GM21367 (cell line): Measurements from ENCODE around the gene ADD1.

Source experiments
- ATAC-seq: cut with Tn5 transposase; IDR thresholded peaks from one replicate; pipeline ENCODE4 v1.9.1; 2021; ENCODE audit not compliant: unreplicated experiment

The ADD1 gene

DNA sequence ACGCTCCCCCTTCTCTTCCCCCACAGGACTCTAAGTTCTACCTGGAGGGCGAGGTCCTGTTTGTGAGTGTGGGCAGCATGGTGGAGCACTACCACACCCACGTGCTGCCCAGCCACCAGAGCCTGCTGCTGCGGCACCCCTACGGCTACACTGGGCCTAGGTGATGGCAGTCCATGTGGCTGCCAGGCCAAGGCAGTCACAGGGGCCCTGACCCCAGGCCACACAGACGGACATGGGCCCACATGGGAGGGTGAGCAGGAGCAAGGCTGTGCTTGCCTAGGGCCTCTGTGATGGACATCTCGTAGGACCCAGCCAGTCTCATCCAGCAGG, 10.0 kb upstream of the ADD1 start:
- no peak for ATAC-seq

DNA sequence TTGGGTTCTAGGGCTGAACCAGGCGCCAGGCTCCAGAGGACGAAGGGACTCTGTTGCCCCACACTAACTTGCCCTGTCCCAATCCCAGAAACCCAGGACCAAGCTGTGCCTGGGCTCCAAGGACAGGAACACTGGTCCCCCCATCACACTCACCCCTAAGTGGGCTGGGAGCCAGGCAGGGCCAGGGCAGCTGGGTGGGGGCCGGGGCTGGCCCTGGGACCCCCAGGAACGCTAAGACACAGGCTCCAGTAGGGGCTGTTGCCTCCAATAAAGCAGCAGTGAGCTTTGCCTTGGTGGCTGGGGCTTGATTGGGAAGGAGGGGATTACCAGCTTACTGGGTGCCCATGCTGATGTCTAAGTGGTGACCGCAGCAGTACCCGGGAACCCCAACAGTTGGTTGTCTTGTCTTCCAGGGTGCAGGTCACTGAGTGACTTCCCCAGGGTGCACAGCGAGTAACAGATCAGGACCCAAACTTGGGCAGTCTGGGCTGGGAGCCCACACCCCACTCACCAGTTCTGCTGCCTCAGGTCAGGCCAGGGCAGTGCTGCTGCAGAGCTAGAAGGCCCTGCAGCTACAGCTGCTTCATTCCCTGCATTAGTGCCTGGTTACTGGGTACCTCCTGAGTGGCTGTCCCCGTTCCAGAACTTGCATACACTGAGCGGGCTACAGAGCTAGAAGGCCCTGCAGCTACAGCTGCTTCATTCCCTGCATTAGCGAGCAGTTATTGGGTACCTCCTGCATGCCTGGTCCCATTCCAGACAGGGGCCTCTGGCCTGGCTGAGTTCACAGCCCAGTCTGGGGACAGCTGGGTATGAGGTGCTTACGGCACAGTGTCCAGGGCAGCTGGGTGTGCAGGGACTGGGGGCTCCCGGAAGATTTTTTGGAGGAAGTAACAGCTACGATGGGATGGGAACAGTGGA, 9.4 kb upstream of the ADD1 start:
- ATAC-seq, result no peak

DNA sequence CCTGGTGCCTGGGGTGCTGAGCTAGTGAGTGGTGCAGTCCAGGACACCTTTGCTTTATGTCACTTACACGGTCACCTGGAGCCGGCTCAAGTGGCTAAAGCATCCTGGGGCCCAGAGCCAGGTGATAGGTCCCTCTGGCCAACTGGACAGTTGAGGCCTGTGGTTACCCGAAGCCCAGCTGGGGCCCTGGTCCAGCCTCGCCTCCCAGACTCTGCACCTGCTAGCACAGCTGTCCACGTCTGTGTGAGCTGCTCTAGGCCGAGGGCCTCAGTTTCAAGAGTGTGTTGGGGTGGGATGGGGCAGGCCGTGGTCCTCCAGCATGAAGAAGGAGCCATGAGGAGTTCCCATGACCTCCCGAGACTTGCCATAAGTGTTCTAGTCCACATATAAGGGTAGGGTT, 7.7 kb upstream of the ADD1 start:
- ATAC-seq, result no peak

DNA sequence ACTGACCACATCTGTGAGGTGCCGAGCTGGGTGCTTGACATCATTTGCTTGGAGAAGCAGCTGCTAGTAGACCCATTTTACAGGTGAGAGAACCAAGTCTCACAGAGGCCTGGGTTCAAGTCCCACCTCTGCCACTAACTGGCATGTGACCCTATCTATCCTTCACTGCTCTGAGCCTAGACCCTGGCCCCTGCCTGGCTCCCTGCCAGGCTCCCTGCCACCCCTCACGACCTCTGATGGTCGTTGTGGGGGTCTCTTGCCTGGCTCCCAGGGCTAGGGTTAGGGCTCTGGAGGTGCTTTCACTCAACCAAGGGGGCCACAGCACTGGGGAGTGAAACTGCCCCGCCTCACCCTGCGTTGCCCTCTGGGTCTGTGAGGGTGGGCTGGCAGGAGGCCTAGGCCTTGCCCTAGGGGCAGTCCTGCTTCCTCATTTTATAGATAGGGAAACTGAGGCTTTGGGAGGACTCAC, 7.2 kb upstream of the ADD1 start:
- ATAC-seq, result no peak

DNA sequence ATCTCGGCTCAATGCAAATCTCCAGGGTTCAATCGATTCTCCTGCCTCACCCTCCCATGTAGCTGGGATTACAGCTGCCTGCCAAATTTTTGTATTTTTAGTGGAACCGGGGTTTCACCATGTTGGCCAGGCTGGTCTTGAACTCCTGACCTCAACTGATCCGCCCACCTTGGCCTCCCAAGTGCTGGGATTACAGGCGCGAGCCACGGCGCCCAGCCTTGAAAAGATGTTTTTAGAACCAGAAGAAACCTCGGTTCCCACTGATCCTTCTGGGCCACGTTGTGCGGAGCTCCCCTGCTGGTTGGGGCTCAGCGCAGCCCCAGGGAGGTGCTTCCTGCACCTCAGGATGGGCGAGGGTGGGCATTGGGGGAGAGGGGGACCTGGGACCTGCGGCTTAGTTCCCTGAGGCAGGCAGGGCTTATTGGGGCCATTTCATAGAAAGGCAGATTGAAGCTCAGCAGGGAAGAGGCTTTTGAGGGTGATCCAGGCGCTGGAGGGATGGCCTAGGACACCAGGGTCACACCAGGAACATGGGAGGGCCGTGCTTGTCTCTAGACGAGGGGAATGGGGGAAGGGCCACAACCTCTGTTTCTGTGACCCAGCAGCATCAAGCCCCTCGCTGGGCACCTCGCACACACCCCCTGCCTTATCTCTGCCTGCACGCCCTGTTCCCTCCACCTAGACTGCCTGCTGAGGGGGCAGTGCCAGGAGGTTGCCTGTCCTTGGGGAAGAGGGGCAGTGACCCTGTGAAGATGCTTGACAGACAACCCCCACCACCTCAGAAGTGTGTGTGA, 6.3 kb upstream of the ADD1 start:
- ATAC-seq, result no peak

DNA sequence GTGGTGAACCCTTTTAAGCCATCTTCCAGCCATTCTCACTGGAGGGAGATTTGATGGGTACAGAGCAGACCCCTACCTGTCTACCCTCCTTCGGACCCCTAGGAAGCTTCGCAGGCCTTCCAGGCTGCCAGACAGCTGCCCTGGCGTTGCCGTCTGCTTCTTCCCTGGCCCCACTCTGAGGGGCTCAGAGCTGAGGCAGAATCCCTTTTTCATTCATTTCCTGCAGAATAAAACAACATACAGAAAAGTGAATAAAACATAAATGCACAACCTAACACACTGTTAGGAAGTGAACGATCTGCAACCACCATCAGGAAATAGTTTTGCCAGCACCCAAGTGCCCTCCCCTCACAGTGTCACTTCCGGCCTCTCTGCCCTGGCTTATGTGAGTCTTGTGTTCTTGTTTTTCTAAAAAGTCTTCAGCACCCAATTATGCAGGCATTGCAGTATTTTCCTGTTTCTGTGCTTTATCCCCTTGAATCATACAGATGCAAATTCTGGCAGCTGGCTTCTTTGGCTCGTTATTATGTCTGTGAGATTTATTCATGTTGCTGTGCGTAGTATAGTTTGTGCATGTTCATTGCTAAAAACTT, 5.6 kb upstream of the ADD1 start:
- no peak for ATAC-seq

DNA sequence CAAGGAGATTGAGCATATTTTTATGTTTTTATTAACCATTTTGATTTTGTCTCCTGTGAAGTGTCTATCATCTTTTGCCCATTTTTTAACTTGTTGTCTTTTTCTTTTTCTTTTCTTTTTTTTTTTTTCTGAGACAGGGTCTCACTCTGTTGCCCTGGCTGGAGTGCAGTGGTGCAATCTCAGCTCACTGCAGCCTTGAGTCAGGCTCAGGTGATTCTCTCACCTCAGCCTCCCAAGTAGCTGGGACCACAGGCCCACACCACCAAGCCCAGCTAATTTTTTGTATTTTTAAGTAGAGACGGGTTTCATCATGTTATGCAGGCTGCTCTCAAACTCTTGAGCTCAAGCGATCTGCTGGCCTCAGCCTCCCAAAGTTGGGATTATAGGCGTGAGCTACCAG, 4.6 kb upstream of the ADD1 start:
- ATAC-seq, result no peak

DNA sequence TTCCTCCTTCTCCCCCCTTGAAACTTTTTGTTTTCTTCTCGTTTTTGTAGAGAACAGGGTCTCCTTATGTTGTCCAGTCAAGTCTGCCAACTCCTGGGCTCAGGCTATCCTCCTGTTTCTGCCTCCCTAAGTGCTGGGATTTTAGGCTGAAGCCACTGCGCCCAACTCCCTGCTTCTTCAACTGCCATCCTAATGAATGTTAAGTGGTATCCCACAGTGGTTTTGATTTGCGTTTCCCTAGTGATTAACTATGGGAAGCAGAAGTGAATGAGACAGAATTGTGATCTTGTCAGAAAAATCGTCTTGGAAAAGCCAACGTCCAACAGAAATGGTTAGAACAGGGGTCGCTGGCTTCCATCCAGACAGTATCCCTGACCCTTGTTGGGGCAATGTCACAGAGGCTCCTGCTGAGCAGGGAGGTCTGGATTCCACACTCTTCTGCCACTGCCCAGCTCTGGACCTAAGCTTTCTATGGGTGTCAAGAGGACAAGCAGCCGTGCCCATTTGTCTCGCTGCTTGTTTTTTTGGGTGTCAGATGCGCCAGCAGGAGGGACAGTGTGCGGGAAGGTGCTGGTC, 869 bp upstream of the ADD1 start:
- peak; percentile 8 for ATAC-seq

DNA sequence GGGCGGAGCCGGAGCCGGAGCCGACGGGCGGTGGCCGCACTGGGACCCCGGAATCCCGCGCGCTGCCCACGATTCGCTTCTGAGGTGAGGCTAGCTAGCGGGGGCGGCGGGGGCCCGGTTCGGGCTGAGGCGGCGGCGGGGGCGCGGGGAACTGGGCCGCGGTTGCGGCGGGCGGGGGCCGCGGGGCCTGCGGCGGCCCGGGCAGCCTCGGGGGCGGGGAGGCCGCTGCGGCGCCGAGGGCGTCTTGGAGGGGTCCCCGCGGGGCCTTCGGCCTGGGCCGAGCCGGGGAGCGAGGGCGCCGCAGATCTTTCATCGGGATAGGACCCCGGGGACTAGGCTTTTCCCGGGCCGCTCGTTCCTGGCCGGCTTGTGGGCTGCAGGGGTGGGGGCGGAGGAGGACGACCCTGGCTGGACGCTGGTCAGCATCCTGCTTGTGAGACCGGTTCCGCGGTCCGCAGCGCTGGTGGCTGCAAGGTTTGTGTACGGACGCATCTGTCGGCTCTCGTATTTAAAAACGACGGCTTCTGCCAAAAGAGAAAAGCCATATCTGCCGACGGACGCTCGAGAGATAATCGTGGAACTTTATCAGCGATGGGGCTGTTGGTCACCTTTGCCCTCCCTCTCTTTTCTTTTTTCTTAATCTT, 419 bp downstream of the ADD1 start:
- ATAC-seq, result peak; percentile 5

DNA sequence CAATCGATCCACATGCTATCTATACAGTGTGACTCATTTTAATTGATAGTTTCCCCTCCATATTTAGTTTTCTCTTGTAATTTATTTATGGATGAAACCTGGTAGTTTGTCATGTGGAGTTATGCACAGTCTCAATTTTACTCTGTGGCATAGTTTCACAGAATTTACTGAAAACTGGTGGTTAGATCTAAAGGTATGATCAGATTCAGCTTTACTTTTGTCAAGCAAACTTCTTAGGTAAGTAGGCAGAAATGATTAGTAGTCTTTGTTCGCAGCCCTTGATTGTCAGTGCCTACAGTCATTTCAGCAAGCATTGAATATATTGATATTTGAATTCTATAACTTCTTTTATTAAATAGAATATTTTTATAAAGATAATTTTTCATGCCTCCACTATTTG, 2.5 kb downstream of the ADD1 start:
- ATAC-seq, result no peak

DNA sequence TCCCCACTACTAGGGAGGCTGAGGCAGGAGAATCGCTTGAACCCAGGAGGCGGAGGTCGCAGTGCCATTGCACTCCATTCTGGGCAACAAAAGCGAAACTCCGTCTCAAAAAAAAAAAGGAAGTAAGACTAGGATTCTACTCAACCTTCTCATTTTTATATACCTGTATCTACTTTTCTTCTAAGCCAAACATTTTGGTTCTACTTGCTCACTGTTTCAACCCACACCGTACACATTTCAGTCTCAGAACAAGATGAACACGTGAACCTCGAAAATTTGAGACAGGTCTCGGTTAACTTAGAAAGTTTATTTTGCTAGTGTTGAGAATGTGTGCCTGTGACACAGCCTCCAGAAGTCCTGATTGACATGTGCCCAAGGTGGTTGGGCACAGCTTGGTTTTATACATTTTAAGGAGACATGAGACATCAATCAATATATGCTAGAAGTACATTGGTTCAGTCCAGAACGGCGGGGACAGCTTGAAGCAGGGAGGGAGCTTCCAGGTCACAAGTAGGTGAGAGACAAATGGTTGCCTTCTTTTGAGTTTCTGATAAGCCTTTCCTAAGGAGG, 3.7 kb downstream of the ADD1 start:
- ATAC-seq, result no peak

DNA sequence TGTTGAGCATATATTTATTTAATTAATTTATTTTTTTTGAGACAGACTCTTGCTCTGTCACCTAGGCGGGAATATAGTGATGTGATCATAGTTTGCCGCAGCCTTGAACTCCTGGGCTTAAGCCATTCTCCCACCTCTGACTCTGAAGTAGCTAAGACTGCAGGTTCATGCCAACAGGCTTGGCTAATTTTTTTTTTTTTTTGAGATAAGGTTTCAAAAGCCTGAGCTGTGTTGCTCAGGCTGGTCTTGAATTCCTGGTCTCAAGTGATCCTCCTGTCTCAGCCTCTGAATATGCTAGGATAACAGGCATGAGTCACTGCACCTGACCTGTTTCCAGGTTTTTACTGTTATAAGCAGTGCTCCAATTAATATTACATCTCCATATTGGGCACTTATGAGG, 4.8 kb downstream of the ADD1 start:
- no peak for ATAC-seq

DNA sequence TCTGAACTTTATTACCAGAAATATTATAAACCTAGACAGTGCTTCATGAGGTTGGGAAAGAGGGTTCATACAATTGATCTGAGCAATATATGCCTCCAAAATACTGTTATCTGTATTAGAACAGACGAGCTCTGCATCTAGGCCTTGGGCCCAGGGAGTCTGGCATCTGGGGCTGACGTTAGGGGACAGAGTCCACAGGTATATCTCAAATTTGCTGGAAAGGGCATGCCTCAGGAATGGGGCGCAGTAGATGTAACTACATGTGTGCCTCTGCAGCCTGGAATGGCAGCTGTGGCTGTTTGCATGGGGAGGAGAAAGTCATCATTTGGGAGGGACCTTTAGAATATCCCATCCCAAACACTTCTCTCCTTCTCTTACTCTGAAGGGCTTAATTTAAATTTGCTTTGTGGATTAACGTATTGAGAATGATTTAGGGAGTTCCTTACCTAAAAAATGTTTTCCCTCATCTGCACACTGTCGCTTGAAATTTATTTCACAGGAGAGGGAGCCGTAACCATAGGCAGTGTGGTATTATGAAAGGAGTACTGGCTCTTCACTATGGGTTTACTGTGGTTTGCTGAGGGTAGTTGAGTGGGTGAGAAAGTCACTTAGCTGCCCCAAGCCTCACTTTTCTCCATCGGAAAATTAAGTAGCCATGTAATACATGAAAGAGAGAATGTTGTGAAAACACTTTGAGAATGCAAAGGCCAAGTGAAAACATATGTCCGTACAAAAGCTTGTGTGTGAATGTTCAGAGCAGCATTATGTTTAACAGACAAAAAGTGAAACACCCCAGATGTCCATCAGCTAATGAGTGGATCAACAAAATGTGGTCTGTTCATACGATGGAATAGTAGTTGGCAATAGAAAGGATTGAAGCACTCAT, 5.9 kb downstream of the ADD1 start:
- ATAC-seq, result no peak

DNA sequence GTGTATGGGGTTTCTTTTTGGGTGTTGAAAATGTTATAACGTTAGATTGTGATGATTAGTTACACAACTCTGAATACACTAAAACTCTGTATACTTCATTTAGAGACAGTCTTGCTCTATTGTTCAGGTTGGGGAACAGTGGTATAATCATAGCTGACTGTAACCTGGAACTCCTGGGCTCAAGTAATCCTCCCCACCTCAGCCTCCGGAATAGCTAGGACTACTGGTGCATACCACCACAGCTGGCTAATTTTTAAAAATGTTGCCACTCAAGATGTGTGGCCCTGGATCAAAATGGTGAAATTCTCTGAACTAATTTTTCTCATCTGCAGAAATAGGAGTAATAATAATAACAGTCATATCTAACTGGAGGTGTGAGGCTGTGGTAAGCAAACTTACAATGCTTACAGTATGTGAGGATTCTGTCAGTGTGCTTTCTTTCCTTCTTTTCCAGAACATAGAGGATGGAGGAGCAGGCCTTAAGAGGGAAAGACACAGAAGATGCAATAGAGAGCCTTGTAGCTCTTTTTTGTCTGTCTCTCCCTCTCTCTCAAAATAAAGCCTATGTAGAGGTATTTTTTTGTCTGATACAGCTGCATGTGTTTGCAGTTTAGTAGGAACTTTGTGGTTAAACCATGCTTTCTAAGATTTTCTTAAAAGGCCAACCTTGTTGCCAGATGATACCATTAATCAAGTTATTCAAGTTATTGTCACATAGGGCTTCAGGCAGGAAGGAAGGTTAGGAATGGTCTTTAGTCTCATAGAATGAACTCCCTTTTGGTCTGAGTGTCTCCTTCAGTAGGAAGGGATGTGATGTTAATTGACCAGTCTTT, 7.5 kb downstream of the ADD1 start:
- no peak for ATAC-seq

DNA sequence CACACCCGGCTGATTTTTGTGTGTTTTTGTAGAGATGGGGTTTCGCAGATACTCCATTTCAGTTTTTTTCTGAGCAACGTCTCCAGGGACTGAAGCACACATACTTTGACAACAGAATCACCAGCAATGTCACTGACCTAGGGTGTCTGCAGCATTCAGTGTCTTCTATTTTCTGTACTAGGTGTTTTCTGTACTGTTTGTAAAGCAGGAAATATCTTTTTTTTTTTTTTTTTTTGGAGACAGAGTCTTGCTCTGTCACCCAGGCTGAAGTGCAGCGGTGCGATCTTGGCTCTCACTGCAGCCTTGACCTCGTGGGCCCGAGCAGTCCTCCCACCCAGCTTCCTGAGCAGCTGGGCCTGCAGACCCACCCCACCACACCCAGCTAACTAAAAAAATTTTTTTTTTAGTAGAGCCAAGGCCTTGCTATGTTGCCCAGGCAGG, 8.9 kb downstream of the ADD1 start:
- ATAC-seq, result peak; percentile 52

DNA sequence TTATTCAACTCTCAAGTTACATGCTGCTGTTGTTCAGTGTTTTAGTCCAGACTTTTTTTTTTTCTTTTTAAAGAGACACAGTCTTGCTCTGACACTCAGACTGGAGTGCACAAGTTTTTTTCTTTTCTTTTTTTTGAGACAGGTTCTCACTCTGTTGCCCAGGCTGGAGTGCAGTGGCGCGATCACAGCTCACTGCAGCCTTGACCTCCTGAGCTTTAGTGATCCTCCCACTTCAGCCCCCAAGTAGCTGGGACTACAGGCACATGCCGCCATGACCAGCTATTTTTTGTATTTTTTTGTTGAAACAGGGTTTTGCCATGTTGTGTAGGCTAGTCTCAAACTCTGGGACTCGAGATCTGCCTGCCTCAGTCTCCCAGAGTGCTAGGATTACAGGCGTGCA, 11.9 kb downstream of the ADD1 start:
- ATAC-seq, result no peak

DNA sequence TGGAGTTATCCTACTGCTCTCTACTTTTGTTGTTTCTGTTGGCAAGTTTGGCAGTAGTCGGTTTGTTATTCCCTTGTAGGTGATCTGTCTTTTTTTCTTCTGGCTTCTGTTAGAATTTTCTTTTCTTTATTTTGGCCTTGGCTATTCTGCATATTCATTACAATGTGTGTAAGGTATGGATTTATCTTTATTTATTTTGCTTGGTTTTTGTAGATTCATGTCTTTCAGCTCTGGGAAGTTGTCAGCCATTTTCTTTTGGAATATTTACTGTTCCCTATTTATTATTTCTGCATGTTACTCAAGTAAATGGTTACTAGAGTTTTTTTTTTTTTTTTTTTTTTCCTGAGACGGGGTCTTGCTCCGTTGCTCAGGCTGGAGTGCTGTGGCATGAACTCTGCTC, 12.6 kb downstream of the ADD1 start:
- no peak for ATAC-seq

DNA sequence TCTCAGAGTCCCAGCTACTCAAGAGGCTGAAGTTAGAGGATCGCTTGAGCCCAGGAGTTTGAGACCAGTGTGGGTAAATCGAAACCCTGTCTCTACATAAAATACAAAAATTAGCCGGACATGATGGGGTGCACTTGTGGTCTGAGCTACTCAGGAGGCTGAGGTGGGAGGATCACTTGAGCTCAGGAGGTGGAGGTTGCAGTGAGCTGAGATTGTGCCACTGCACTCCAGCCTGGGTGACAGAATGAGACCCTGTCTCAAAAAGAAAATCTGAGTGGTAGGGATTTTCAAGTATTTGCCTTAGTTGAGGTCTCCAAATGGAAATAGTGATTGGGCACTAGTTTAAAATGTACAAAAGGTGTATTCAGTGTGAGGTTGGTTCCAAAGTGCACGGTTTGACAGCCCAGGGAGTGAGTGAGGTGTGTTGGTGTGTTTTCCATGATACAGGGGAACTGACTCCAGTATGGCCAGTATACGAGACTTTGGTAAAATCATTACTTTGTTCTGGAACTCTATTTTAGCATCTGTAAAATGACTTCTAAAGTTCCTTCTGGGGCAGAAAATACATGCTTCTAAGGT, 13.8 kb downstream of the ADD1 start:
- ATAC-seq, result no peak
